ENCODE data around the gene PALLD.
"Not testable (repeated sequence)": the region's sequence is repeated elsewhere in the genome, so short reads cannot be mapped to it uniquely, and the experiment has no call there.

- TF ChIP-seq EZH2 (IDR thresholded peaks at IDR 0.05; ENCODE audit: borderline replicate concordance, low read depth, low read length, severe bottlenecking); CTCF (IDR thresholded peaks at IDR 0.05; ENCODE audit: borderline replicate concordance, extremely low read depth, low read length, poor library complexity, severe bottlenecking): not testable (repeated sequence)
These were observed 456.0 kb downstream of the PALLD start for GRCh38 chr4:168952821-168953246.
